Activated T-helper 2 cell treated with anti-CD3 and anti-CD28 coated beads, Interferon-gamma antibody, Interleukin-2, Interleukin-4, amounts not matched to agents 10 μg/mL and 5 μg/mL and 100 μg/mL, durations not matched to agents 14 hours and 24 hours and 36 hours (primary cell): ENCODE data around the gene DOCK3. TPM values are rescaled to one million over a fixed set of nuclear protein-coding genes. Genes with fewer than 3 reads are reported as not detected.
A peak's percentile ranks its signal among the peaks of the same experiment; 100 is the strongest.
"Not testable (repeated sequence)": the region's sequence is repeated elsewhere in the genome, so short reads cannot be mapped to it uniquely, and the experiment has no call there.

Source experiments
- DNase-seq: peaks from one replicate; pipeline ENCODE4 v3.0.0; 2021; ENCODE audit warnings: low spot score
- H3K27ac Mint-ChIP-seq: one replicate; pipeline ENCODE4 v1.8.0; 2021; ENCODE audit warnings: mixed read lengths
- H3K27me3 Mint-ChIP-seq: one replicate; pipeline ENCODE4 v1.8.0; 2021; ENCODE audit warnings: low read depth, mixed read lengths
- H3K36me3 Mint-ChIP-seq: one replicate; pipeline ENCODE4 v1.8.0; 2021; ENCODE audit warnings: low read depth, mixed read lengths
- H3K4me1 Mint-ChIP-seq: one replicate; pipeline ENCODE4 v1.8.0; 2021; ENCODE audit warnings: low read depth, mixed read lengths
- H3K4me3 Mint-ChIP-seq: one replicate; pipeline ENCODE4 v1.8.0; 2021; ENCODE audit warnings: low read depth, mild to moderate bottlenecking, moderate library complexity, mixed read lengths
- H3K9me3 Mint-ChIP-seq: one replicate; pipeline ENCODE4 v1.8.0; 2021; ENCODE audit warnings: mixed read lengths
- intact Hi-C: fragments of 100-400 bp; cut with micrococcal nuclease; formaldehyde crosslinking; loops from one replicate; pipeline ENCODE4 v1.15.1; 2023
- total RNA-seq: library from RNA; stranded (reverse); gene quantifications from 2 replicates; pipeline ENCODE4 v1.2.3, GENCODE V29; 2022

Gene DOCK3
- total RNA-seq, 1 donor from 2014 or later: 1.4 TPM

DNA sequence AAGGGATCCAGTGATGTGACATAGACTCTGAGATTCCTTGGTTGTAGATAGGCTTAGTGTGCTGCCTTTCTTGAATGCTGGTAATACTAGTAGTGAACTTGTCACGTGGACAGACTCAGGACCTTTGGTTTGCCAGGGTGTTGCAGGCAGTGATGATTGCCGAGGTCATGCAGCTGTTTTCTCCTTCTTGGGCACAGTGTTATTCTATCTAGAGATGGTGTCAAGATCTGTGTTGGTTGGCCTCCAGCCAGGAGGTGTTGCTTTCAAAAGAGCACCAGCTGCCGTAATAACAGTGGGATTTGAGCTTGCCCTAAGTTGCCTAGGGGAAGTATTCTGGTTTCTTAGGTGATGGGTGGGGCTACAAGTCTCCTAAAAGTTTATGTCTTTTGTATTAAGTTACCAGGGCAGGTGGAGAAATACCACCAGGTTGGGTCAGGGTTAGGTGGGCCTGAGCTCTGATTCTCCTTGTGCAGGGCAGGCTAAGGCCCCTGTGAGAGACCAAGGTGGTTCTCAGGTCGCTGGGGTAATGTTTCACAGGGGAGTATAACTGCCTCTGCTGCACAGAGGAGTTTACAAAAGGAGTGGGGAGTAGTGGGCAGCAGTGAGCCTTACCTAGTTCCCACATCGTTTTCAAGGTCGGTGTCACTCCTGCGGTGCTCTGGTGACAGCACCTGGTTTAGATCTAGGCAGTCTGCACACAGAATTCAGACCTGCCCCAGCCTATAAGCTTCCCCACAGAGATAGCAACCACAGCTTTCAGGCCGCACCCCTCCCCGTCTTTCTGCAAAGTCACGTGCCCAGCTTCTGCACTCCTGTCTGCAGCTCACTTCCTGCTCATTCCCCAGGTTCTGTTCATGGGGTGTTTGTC is 350.3 kb downstream of the DOCK3 start:
- DNase-seq: peak; percentile 64
- Mint-ChIP-seq H3K27me3 (no peaks in the 10 kb centered on the region), H3K9me3 (peaks cover 20% of the 10 kb centered on the region), H3K27ac (peak overlapping the region; percentile 32), H3K4me1 (peaks cover 22% of the 10 kb centered on the region), H3K36me3 (peaks cover 5% of the 10 kb centered on the region), H3K4me3 (peak overlapping the region; percentile 35)
- intact Hi-C loops: no loop called here

DNA sequence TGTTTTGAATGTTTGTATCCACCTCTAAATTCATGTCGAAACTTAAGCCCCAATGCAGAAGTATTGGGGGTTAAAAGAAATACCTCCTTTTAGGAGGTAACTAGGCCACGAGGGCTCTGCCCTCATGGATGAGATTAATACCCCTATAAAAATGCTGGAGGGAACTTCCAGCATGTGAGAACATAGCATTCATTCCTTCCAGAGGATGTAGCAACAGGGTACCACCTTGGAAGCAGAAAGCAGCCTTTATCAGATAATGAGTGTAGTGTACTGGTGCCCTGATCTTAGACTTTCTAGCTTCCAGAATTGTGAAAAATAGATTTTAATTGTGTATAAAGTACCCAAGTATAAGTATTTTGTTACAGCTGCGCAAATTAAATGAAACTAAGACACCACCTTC is 356.9 kb downstream of the DOCK3 start:
- no peak for DNase-seq
- Mint-ChIP-seq H3K27me3 (no peaks in the 10 kb centered on the region), H3K36me3 (no peaks in the 10 kb centered on the region), H3K4me1 (peaks cover under 1% of the 10 kb centered on the region), H3K9me3 (peaks cover 13% of the 10 kb centered on the region), H3K27ac (no peak overlapping the region), H3K4me3 (no peak overlapping the region)
- intact Hi-C loops: no loop called here

DNA sequence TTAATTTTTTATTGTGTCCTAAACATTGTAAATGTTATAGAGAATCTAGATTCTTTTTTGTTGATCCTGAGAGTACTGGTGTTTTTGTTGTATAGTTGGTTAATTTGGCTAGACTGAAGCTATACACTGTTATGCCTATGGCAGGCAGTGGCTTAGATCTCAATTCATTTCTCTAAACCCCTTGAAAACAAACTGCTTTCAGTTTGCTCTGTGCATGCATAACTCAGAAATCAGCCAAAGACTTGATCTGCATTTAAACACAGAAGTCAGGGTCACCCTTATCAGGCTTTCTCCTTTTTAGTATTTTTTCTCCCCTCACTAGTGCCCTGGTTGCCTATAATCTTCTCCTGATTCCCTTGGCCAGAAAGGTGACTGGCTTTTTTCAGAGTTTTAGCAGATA is 360.9 kb downstream of the DOCK3 start:
- Mint-ChIP-seq H3K27ac (no peak overlapping the region), H3K27me3 (peaks cover 2% of the 10 kb centered on the region), H3K36me3 (no peaks in the 10 kb centered on the region), H3K4me1 (no peaks in the 10 kb centered on the region), H3K9me3 (no peaks in the 10 kb centered on the region), H3K4me3 (no peak overlapping the region)
- no peak for DNase-seq
- intact Hi-C loops: no loop called here

DNA sequence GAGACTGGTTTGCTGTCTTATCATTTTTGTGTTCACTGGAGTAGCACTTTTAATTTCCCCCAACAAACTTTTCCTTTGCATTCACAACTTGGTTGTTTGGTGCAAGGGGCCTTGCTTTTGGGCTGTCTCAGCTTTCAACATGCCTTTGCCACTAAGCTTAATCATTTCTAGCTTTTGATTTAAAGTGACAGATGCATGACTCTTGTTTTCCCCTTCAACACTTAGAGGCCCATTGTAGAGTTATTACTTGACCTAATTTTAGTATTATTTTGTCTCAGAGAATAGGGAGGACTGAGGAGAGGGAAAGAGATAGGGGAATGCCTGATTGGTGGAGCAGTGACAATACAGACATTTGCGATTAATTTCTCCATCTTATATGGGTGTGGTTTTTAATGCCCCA is 370.3 kb downstream of the DOCK3 start:
- H3K4me1 Mint-ChIP-seq: peaks cover 7% of the 10 kb centered on the region
- H3K36me3 Mint-ChIP-seq: no peaks in the 10 kb centered on the region
- intact Hi-C loops: no loop called here
- H3K27ac Mint-ChIP-seq: no peak overlapping the region
- DNase-seq: no peak
- no peaks in the 10 kb centered on the region for H3K27me3 Mint-ChIP-seq
- no peaks in the 10 kb centered on the region for H3K9me3 Mint-ChIP-seq
- no peak overlapping the region for H3K4me3 Mint-ChIP-seq

DNA sequence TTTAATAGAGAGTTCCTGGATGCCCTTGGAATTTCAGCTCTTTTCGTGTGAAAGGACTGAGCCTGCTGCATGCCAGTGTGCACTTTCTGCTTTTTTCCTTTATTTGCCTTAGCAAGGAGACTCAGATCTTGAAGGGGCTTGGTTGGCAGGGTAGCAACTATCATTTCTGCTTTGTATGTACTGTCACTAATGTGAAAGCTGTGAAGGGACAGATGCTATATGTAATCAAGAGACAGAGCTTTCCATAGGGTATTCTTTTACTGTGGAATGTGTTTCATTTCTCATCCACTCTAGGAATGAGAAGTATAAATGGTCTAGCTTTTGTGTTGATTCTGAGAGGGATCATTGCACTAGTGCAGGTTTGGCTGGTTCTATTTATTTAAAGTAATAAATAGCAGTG is 377.8 kb downstream of the DOCK3 start:
- no peaks in the 10 kb centered on the region for H3K4me1 Mint-ChIP-seq
- H3K27ac Mint-ChIP-seq: no peak overlapping the region
- no peak overlapping the region for H3K4me3 Mint-ChIP-seq
- no peak for DNase-seq
- intact Hi-C loops: no loop called here
- H3K36me3 Mint-ChIP-seq: no peaks in the 10 kb centered on the region
- no peaks in the 10 kb centered on the region for H3K9me3 Mint-ChIP-seq
- peaks cover 12% of the 10 kb centered on the region for H3K27me3 Mint-ChIP-seq

DNA sequence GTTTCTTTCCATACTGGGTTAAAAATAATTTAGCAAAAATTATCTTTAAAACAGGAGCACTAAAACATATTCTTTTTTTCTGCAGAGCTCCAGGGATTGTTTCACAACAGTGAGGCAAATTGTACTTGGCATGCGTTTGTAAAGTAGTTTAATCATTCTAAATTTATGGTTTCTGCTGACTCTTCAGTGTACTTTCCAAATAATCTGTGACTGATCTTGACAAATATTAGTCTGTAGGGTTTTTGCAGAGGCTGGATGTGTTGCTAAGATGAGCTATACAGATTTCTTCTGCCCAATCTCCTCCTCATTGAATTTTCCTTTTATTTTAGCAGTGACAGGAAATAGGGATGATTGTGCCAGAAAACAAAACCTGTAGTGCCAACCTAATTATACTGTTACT is 382.4 kb downstream of the DOCK3 start:
- no peaks in the 10 kb centered on the region for H3K36me3 Mint-ChIP-seq
- intact Hi-C loops: no loop called here

DNA sequence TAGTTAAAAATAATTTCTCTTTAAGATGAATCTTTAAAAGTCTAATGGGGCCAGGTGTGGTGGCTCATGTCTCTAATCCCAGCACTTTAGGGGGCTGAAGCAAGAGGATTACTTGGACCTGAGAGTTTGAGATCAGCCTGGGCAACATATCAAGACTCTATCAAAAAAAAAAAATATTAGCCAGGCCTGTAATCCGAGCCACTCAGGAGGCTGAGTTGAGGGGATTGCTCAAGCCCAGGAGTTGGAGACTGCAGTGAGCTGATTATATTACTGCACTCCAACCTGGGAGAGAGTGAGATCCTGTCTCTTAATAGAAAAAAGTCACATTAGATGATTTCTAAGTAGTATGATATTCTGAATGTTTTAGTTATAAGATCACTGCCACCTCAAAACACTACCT is 388.3 kb downstream of the DOCK3 start:
- intact Hi-C loops: no loop called here
- no peak overlapping the region for H3K4me3 Mint-ChIP-seq
- H3K27me3 Mint-ChIP-seq: peaks cover 5% of the 10 kb centered on the region
- H3K36me3 Mint-ChIP-seq: no peaks in the 10 kb centered on the region
- no peaks in the 10 kb centered on the region for H3K4me1 Mint-ChIP-seq
- H3K27ac Mint-ChIP-seq: no peak overlapping the region
- DNase-seq: no peak
- no peaks in the 10 kb centered on the region for H3K9me3 Mint-ChIP-seq

More for the DNA sequence above, 382.4 kb downstream of the DOCK3 start:
- no peak for DNase-seq
- Mint-ChIP-seq H3K27me3 (peaks cover 11% of the 10 kb centered on the region), H3K9me3 (no peaks in the 10 kb centered on the region), H3K4me3 (no peak overlapping the region), H3K27ac (no peak overlapping the region), H3K4me1 (no peaks in the 10 kb centered on the region)

DNA sequence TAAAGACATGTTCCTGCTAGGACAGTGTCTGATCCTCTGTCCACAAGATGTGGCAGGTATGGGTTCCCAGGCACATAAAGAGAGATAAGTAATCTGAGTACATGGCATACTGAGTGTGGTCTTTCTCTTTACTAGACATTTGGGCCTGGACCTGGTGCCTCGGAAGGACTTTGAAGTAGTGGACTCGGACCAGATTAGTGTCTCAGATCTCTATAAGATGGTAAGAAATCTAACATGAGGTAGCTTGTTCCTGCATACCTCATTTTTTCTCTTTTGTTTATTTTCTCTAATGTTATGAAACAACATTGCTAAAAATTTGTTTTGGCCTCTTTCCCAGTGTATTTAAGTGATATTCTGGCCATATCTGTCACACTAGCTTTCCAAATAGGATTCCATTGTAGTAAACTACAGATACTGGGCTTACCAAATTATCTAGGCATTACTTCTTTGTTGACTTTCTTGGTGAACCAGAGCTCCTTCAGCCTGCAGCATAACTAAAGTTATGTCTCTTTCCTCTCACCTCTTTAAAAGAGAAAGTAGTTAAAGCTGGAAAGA is 400.6 kb downstream of the DOCK3 start:
- Mint-ChIP-seq H3K27me3 (no peaks in the 10 kb centered on the region), H3K36me3 (no peaks in the 10 kb centered on the region), H3K27ac (no peak overlapping the region), H3K4me1 (no peaks in the 10 kb centered on the region), H3K9me3 (no peaks in the 10 kb centered on the region), H3K4me3 (no peak overlapping the region)
- intact Hi-C loops: no loop called here
- DNase-seq: no peak

DNA sequence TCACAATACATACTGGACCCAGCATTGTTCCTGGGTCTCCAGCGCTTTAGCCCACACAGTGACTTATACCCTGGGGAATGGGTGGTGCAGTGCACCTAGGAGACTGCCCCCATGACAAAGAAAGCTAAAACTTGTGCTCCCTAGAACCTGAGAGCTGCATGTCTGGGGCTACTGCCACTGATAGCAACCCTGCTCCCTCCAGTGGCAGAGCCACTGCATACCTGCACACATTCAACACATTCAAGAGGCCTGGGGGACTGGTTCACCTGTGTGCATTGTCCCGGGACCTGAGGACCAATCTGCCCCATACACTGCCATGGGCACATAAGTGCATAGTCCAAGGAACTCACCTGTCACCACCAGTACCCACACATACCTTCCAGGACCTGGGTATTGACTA is 407.6 kb downstream of the DOCK3 start:
- peaks cover 3% of the 10 kb centered on the region for H3K36me3 Mint-ChIP-seq
- no peaks in the 10 kb centered on the region for H3K4me1 Mint-ChIP-seq
- intact Hi-C loops: no loop called here
- H3K4me3 Mint-ChIP-seq: no peak overlapping the region
- no peak overlapping the region for H3K27ac Mint-ChIP-seq
- peaks cover 35% of the 10 kb centered on the region for H3K9me3 Mint-ChIP-seq
- no peak for DNase-seq
- H3K27me3 Mint-ChIP-seq: no peaks in the 10 kb centered on the region

DNA sequence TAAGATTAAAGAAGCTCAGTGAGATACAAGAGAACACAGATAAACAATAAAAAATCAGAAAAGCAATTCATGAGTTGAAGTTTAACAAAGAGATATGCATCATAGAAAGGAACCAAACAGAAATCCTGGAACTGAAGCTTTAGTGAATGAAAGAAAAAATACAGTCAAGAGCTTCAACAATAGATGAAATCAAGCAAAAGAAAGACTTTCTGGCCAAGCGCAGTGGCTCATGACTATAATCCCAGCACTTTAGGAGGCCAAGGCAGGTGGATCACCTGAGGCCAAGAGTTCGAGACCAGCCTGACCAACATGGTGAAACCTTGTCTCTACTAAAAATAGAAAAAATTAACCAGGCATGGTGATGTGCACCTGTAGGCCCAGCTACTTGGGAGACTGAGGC is 408.8 kb downstream of the DOCK3 start:
- Mint-ChIP-seq H3K36me3 (peaks cover 3% of the 10 kb centered on the region), H3K4me3 (no peak overlapping the region), H3K9me3 (peaks cover 35% of the 10 kb centered on the region), H3K27ac (no peak overlapping the region), H3K27me3 (no peaks in the 10 kb centered on the region), H3K4me1 (no peaks in the 10 kb centered on the region)
- no peak for DNase-seq
- intact Hi-C loops: no loop called here

DNA sequence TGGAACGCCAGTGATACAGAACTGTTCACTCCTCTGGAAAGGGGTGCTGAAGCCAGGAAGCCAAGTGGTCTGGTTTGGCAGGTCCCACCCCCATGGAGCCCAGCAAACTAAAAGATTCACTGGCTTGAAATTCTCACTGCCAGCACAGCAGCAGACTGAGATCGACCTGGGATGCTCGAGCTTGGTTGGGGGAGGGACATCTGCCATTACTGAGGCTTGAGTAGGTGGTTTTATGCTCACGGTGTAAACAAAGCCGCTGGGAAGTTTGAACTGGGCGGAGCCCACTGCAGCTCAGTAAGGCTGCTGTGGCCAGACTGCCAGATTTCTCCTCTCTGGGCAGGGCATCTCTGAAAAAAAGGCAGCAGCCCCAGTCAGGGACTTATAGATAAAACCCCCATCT is 417.4 kb downstream of the DOCK3 start:
- DNase-seq, H3K27ac Mint-ChIP-seq, H3K9me3 Mint-ChIP-seq, H3K4me1 Mint-ChIP-seq, intact Hi-C loops, H3K36me3 Mint-ChIP-seq, H3K27me3 Mint-ChIP-seq, H3K4me3 Mint-ChIP-seq: not testable (repeated sequence)

DNA sequence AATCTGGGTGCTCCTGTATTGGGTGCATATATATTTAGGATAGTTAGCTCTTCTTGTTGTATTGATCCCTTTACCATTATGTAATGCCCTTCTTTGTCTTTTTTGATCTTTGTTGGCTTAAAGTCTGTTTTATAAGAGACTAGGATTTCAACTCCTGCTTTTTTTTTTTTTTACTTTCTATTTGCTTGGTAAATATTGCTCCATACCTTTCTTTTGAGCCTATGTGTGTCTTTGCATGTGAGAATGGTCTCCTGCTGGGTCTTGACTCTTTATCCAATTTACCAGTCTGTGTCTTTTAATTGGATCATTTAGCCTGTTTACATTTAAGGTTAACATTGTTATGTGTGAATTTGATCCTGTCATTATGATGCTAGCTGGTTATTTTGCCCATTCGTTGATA is 420.1 kb downstream of the DOCK3 start:
- H3K27me3 Mint-ChIP-seq, DNase-seq, H3K9me3 Mint-ChIP-seq, H3K27ac Mint-ChIP-seq, intact Hi-C loops, H3K4me1 Mint-ChIP-seq, H3K36me3 Mint-ChIP-seq, H3K4me3 Mint-ChIP-seq: not testable (repeated sequence)

DNA sequence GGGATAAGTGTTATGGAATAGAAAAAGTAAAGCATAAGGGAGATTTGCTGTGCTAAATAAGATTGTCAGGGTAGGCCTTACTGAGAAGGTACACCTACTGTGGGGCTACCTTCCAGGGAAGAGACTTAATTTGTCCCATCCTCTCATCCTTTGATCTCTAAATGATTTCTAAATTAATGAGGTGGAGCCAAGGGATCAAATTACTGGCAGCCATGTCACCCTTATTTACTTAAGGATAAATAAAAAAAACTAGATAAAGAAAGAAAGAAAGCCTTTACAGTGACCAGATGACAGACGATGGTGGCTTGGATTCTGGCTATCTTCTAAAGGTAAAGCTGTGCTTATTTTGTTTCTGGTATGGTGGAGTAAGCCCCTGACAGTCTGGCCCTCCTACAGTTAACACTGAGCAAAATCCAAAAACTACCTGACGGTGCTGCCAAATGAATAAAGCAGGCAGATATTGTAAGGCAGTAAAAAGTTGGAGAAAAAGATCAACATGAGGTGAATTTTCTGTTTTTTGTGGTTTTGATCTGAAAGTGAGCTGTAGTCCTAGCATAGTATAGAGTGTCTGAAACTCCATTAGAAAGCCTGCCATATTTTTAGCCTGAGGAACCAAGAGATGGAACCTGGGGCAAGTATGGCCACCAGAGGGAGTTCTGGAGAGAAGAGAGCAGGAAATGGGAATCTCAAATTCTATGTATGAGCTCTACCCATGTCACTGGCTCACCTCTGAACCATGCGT is 425.2 kb downstream of the DOCK3 start:
- no peaks in the 10 kb centered on the region for H3K9me3 Mint-ChIP-seq
- no peaks in the 10 kb centered on the region for H3K36me3 Mint-ChIP-seq
- no peak overlapping the region for H3K27ac Mint-ChIP-seq
- DNase-seq: no peak
- H3K27me3 Mint-ChIP-seq: no peaks in the 10 kb centered on the region
- H3K4me1 Mint-ChIP-seq: peaks cover 6% of the 10 kb centered on the region
- intact Hi-C loops: no loop called here
- no peak overlapping the region for H3K4me3 Mint-ChIP-seq
